HG03095 (cell line): ENCODE data around the gene ATP1A2.

Source experiments
- ATAC-seq: cut with Tn5 transposase; IDR thresholded peaks from one replicate; pipeline ENCODE4 v1.9.1; 2021; ENCODE audit warnings: moderate library complexity; ENCODE audit not compliant: unreplicated experiment

The ATP1A2 gene

GRCh38 chr1:160084771-160085321, 30.7 kb upstream of the ATP1A2 start:
- ATAC-seq, result no peak

- no peak for ATAC-seq
Observed at GRCh38 chr1:160085686-160086455, 29.7 kb upstream of the ATP1A2 start.

DNA sequence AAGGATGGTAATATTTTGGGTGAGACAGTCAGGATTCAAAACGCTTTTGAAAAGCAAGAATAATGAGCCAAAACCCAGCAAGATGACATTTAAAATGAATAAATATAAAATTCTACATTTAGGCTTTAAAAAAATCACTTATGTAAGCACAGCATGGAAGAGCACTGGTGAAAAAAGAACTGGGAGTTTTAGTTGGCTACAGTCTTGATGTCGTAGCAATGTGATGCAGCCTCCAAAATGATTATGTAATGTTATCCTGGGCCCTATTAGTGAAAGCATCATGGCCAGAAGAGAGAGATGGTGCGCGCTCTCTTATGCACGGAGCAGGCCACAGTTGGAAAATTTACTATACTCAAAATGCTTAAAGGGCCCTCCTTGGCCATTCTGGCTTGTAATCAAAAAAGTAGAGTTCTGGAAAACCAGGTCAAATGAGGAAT, 29.1 kb upstream of the ATP1A2 start:
- ATAC-seq, result no peak

GRCh38 chr1:160087118-160087662, 28.4 kb upstream of the ATP1A2 start:
- ATAC-seq, result no peak

GRCh38 chr1:160089883-160090282, 25.7 kb upstream of the ATP1A2 start:
- ATAC-seq, result no peak

DNA sequence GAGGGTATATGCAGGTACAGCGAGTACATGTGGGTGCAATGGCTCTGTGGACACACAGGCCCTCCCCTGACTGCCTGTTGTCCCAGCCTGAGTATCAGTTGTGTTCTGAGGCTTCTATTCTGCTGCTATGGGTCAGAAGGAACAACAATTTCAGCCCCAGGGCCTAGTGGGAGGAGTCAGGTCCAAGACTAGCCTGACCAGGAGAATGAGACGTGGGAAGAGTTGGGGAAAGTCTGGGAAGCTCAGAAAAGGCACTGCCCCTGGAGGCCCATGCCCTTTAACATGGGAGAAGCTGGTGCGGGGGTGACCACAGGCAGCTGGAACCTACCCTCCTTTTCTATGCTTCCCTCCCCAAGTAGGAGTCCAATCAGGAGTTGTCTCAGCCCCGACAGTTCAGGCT, 24.8 kb upstream of the ATP1A2 start:
- ATAC-seq, result no peak

- ATAC-seq, result no peak
Observed at GRCh38 chr1:160091666-160092223, 23.8 kb upstream of the ATP1A2 start.

GRCh38 chr1:160092366-160093068, 23.0 kb upstream of the ATP1A2 start:
- ATAC-seq, result no peak

GRCh38 chr1:160093069-160093395, 22.5 kb upstream of the ATP1A2 start:
- ATAC-seq, result no peak

- no peak for ATAC-seq
Observed at GRCh38 chr1:160093624-160094290, 21.8 kb upstream of the ATP1A2 start.

DNA sequence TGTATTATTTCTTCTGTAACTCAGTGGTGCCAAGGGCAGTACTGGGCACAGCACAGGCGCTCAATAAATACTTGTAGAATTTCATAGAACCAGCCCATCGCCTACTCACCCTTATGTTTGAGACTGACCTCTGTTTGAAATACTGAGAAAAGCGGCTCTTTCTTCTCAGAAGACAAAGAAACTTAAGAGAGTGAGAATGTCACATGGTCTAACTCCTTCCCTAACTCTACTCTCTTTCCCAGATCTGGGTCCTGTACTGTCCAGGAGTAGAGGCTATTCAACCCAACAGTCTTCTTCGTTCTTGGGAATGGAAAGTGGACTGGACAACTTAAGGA, 21.3 kb upstream of the ATP1A2 start:
- ATAC-seq, result no peak

GRCh38 chr1:160094806-160095205, 20.8 kb upstream of the ATP1A2 start:
- no peak for ATAC-seq

DNA sequence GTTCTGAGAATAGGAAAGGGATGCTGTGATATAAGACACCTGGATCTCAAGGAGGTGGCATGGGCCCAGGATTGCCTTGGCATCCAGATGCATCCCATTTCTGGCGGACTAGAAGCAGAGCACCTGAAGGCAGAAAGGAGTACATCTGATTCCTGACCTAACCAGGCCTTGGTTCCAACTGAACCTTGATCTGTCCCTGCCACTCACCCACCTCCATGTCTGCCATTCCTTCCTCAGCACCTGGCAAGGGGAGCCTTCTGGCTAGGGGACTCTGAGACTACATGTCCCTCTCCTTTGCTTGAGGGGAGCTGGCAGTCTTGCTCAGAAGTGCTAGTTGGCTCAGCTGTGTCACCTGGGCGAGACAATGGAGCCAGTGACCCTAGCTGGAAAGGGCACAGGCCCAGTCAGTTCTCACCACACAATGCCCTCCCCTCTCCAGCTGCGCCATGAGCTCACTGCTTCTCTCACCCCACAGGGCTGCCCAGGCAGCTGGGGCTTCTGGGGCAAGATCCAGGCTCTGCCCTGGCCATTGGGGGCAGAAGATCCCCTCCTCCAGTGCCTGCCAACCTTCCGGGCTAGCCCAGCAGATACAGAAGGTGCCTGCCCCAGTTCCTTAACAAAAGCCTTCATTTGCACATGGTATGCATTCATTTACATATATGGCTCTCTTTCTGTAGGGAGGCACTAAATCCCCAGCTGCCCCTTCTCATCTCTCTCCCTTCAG, 20.0 kb upstream of the ATP1A2 start:
- no peak for ATAC-seq

- no peak for ATAC-seq
Observed at GRCh38 chr1:160096274-160097116, 19.1 kb upstream of the ATP1A2 start.

- no peak for ATAC-seq
Observed at GRCh38 chr1:160097151-160097910, 18.2 kb upstream of the ATP1A2 start.

GRCh38 chr1:160097911-160098851, 17.4 kb upstream of the ATP1A2 start, which contains the start of gene IGSF8:
TSS of gene IGSF8 (minus strand) at chr1:160098619. CDS start at chr1:160098472, 147 bp downstream.
- peak; percentile 35 for ATAC-seq

DNA sequence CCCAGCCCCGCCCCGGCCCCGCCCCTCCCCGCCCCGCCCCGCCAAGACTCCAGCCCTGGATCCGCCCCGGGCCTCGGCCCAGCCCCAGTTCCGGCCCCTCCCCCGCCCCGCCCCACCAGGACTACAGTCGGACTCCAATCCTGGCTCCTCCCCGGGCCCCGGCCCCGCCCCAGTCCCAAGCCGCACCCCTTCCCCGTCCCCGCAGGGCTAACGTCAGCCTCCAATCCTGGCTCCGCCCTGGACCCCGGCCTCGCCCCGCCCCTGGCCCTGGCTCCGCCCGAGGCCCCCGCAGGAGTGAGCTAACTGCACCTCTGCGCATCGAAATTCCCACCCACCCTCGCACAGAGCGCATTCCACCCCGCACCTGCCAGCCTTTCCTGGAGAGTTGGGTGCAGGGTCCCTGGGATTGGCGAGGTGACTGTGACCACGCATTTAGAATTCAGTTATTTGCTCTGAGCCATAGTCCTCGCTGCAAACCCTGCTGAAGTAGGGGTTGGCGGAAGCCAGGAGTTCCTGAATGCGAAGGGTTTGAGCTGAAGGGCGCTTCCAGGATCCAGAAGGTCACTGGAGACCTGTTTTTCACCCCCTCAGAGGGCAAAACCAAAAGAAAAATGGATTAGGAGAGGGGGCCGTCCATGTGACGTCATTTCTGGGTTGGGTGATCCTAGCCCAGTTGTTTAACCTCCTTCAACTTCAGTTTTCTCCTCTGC, 16.6 kb upstream of the ATP1A2 start:
- ATAC-seq, result peak; percentile 76
